Fibroblast of lung (primary cell): ENCODE results near the gene SPATA6L. TPM values are rescaled to one million over a fixed set of nuclear protein-coding genes. Genes with fewer than 3 reads are reported as not detected.

ENCODE experiments used
- DNase-seq, 2 donors: peaks; one replicate each; pipeline versions ENCODE4 v3.0.0 to v3.0.0-alpha.2; 2010; ENCODE audit warnings: low read depth in 2 of 2
- H2AFZ ChIP-seq: 2 replicates; pipeline ENCODE4 v1.5.1; 2012; ENCODE audit warnings: low read length, control low read depth, inconsistent platforms
- H3K27ac ChIP-seq: 2 replicates; pipeline ENCODE4 v1.5.1; 2011; ENCODE audit warnings: low read length, control low read depth; ENCODE audit not compliant: insufficient read depth
- H3K27me3 ChIP-seq: 2 replicates; pipeline ENCODE4 v1.5.1; 2011; ENCODE audit warnings: mild to moderate bottlenecking, low read length; ENCODE audit not compliant: control insufficient read depth, insufficient read depth
- H3K36me3 ChIP-seq: 2 replicates; pipeline ENCODE4 v1.5.1; 2011; ENCODE audit warnings: low read length; ENCODE audit not compliant: control insufficient read depth, insufficient read depth
- H3K4me1 ChIP-seq: 2 replicates; pipeline ENCODE4 v1.5.1; 2011; ENCODE audit warnings: low read length; ENCODE audit not compliant: control insufficient read depth, insufficient read depth; ENCODE audit errors: extremely low read depth
- H3K4me2 ChIP-seq: 2 replicates; pipeline ENCODE4 v1.5.1; 2011; ENCODE audit warnings: low read length, control low read depth; ENCODE audit not compliant: insufficient read depth; ENCODE audit errors: extremely low read depth
- H3K4me3 ChIP-seq, 4 experiments: fragments of 200-600 bp in 1 of 4; sonication (generic) in 1 of 4; replicated peaks in 1 of 4; 2 replicates each; pipeline ENCODE4 v1.5.1; 2011 to 2016; ENCODE audit warnings: low read length in 4 of 4, low read depth in 3 of 4, mild to moderate bottlenecking in 3 of 4, control low read depth in 2 of 4, inconsistent platforms in 1 of 4, mixed read lengths in 1 of 4; ENCODE audit not compliant: insufficient read depth in 1 of 4; ENCODE audit errors: control extremely low read depth in 1 of 4
- H3K79me2 ChIP-seq: 2 replicates; pipeline ENCODE4 v1.5.1; 2012; ENCODE audit warnings: mild to moderate bottlenecking, low read length, inconsistent platforms; ENCODE audit not compliant: control insufficient read depth, insufficient read depth
- H3K9ac ChIP-seq: 2 replicates; pipeline ENCODE4 v1.5.1; 2011; ENCODE audit warnings: mild to moderate bottlenecking, low read length, control low read depth; ENCODE audit not compliant: insufficient read depth
- H3K9me3 ChIP-seq: 2 replicates; pipeline ENCODE4 v1.5.1; 2012; ENCODE audit warnings: low read depth, low read length; ENCODE audit not compliant: control insufficient read depth, insufficient read depth
- H4K20me1 ChIP-seq: 2 replicates; pipeline ENCODE4 v1.5.1; 2011; ENCODE audit warnings: low read length; ENCODE audit not compliant: control insufficient read depth, insufficient read depth; ENCODE audit errors: extremely low read depth
- EZH2 ChIP-seq: IDR thresholded peaks from 2 replicates; pipeline ENCODE4 v1.5.1; 2012; ENCODE audit warnings: low read length, control low read depth, mild to moderate bottlenecking; ENCODE audit errors: missing control alignments
- polyA plus RNA-seq, 2 donors: library from polyadenylated mRNA; depleted of rRNA in 1 of 2; stranded (reverse) in 1 of 2; unstranded in 1 of 2; fragments of >200 nt; gene quantifications; 2 replicates each; pipeline ENCODE4 v1.2.1, GENCODE V29; 2011 to 2012; ENCODE audit warnings: missing spikeins in 1 of 2
- total RNA-seq: library from RNA; depleted of rRNA; stranded (reverse); fragments of >200 nt; gene quantifications from 2 replicates; pipeline ENCODE4 v1.2.1, GENCODE V29; 2014
- TF ChIP-seq, protein P1 (sequence below), 2 donors: IDR thresholded peaks in 1 of 2; conservative IDR thresholded peaks in 1 of 2; 1 replicate in 1 of 2; 2 replicates in 1 of 2; pipeline ENCODE4 v1.5.1; 2011 to 2012; ENCODE audit warnings: low read length in 2 of 2, control low read depth in 1 of 2, inconsistent platforms in 1 of 2, low read depth in 1 of 2, mild to moderate bottlenecking in 1 of 2

The SPATA6L gene
- total and polyA plus RNA-seq, 2 donors (not counting 1 experiment from before 2014, with no cell fraction given), result 0.54 to 1.2 TPM

DNA sequence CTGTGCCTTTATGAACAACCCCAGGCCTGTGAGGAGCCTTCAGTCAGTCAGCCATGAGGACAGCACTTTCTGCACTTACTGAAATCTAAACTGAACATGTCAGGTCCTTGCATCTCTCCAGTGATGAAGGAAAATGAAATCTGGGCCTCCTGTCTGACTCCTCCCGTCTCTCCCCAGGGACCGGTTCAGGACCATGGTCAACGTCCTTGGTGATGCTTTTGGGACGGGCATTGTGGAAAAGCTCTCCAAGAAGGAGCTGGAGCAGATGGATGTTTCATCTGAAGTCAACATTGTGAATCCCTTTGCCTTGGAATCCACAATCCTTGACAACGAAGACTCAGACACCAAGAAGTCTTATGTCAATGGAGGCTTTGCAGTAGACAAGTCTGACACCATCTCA is 81.1 kb downstream of the SPATA6L start:
- no peaks in the 10 kb centered on the region for H3K79me2 ChIP-seq
- no peak overlapping the region for H3K4me3 ChIP-seq
- TF ChIP-seq, protein P1, sequence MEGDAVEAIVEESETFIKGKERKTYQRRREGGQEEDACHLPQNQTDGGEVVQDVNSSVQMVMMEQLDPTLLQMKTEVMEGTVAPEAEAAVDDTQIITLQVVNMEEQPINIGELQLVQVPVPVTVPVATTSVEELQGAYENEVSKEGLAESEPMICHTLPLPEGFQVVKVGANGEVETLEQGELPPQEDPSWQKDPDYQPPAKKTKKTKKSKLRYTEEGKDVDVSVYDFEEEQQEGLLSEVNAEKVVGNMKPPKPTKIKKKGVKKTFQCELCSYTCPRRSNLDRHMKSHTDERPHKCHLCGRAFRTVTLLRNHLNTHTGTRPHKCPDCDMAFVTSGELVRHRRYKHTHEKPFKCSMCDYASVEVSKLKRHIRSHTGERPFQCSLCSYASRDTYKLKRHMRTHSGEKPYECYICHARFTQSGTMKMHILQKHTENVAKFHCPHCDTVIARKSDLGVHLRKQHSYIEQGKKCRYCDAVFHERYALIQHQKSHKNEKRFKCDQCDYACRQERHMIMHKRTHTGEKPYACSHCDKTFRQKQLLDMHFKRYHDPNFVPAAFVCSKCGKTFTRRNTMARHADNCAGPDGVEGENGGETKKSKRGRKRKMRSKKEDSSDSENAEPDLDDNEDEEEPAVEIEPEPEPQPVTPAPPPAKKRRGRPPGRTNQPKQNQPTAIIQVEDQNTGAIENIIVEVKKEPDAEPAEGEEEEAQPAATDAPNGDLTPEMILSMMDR (conservative IDR thresholded peaks at IDR 0.05 in 1 of 2, IDR thresholded peaks at IDR 0.05 in 1 of 2; ENCODE audit: low read depth in 1 of 2, low read length in 2 of 2), result no peak
- no peak for TF ChIP-seq EZH2
- H3K27ac ChIP-seq, result no peak overlapping the region
- no peaks in the 10 kb centered on the region for H3K9me3 ChIP-seq
- no peaks in the 10 kb centered on the region for H3K36me3 ChIP-seq
- no peaks in the 10 kb centered on the region for H4K20me1 ChIP-seq
- no peaks in the 10 kb centered on the region for H3K4me1 ChIP-seq
- H3K27me3 ChIP-seq, result no peaks in the 10 kb centered on the region
- H2AFZ ChIP-seq, result no peak overlapping the region
- DNase-seq, result no peak
- no peak overlapping the region for H3K9ac ChIP-seq
- H3K4me2 ChIP-seq, result no peak overlapping the region

DNA sequence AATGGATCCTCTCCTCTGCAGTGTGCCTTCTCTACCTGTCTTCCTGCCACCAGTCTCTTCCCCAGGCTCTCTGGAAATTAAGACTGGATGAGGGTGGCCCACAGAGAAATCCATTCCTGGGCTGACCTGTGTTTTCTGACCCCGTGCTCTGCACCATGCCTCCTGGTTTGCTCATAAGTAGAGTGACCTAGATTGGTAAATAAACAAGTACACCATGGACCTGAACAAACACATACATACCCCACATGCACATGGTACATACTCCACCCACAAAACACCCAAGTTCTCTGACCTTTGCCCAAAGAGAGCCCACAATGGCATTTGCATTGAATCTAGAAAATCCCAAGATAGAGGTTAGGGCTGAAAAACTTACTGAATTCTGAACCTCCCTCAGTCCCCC is 81.6 kb downstream of the SPATA6L start:
- no peak for DNase-seq
- Histone ChIP-seq H4K20me1 (no peaks in the 10 kb centered on the region), H3K27me3 (no peaks in the 10 kb centered on the region), H3K4me2 (no peak overlapping the region), H3K79me2 (no peaks in the 10 kb centered on the region), H3K9me3 (no peaks in the 10 kb centered on the region), H3K4me3 (no peak overlapping the region), H3K36me3 (no peaks in the 10 kb centered on the region), H2AFZ (no peak overlapping the region), H3K27ac (no peak overlapping the region), H3K4me1 (no peaks in the 10 kb centered on the region), H3K9ac (no peak overlapping the region)
- TF ChIP-seq, protein P1 (conservative IDR thresholded peaks at IDR 0.05 in 1 of 2, IDR thresholded peaks at IDR 0.05 in 1 of 2; ENCODE audit: low read depth in 1 of 2, low read length in 2 of 2), result no peak
- no peak for TF ChIP-seq EZH2

DNA sequence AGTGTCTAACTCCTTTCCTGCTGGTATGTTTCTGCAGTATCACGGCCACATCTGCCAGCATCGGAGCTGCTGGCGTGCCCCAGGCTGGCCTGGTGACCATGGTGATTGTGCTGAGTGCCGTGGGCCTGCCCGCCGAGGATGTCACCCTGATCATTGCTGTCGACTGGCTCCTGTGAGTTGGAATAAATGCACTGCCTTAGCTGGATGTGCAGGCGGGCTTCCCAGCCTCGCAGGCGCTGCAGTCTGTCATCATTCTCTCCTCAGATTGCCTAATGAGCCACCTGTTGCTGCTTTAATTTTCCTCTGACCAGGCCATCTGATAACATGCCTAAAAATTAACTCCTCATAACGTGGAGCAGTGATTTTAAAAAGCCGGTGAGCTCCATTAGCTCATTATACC is 83.3 kb downstream of the SPATA6L start:
- Histone ChIP-seq H3K4me3 (no peak overlapping the region), H3K4me1 (no peaks in the 10 kb centered on the region), H3K79me2 (no peaks in the 10 kb centered on the region), H3K27me3 (no peaks in the 10 kb centered on the region), H3K9ac (no peak overlapping the region), H4K20me1 (no peaks in the 10 kb centered on the region), H2AFZ (no peak overlapping the region), H3K4me2 (no peak overlapping the region), H3K36me3 (no peaks in the 10 kb centered on the region), H3K27ac (no peak overlapping the region), H3K9me3 (no peaks in the 10 kb centered on the region)
- no peak for DNase-seq
- no peak for TF ChIP-seq EZH2
- TF ChIP-seq, protein P1 (conservative IDR thresholded peaks at IDR 0.05 in 1 of 2, IDR thresholded peaks at IDR 0.05 in 1 of 2; ENCODE audit: low read depth in 1 of 2, low read length in 2 of 2), result no peak
